Epithelial cell of esophagus (primary cell): ENCODE measurements around the gene LSAMP.

Experiments
- DNase-seq: peaks from one replicate; pipeline ENCODE4 v3.0.0; 2010; ENCODE audit warnings: low read depth
- H3K4me3 ChIP-seq: 2 replicates; pipeline ENCODE4 v1.5.1; 2011; ENCODE audit warnings: mild to moderate bottlenecking, low read length, control low read depth
- CTCF ChIP-seq: IDR thresholded peaks from 2 replicates; pipeline ENCODE4 v1.5.1; 2011; ENCODE audit warnings: low read depth, mild to moderate bottlenecking, low read length, control low read depth, inconsistent platforms; ENCODE audit not compliant: insufficient read depth; ENCODE audit errors: missing control alignments

LSAMP gene

GRCh38 chr3:116433552-116433951, 11.7 kb downstream of the LSAMP start:
- no peak overlapping the region for H3K4me3 ChIP-seq
- no peak for TF ChIP-seq CTCF
- no peak for DNase-seq

GRCh38 chr3:116432795-116433194, 12.5 kb downstream of the LSAMP start:
- TF ChIP-seq CTCF: no peak
- no peak for DNase-seq

GRCh38 chr3:116429479-116430269, 15.6 kb downstream of the LSAMP start:
- no peak for TF ChIP-seq CTCF
- no peak for DNase-seq
- no peak overlapping the region for H3K4me3 ChIP-seq

More at GRCh38 chr3:116432795-116433194, 12.5 kb downstream of the LSAMP start:
- H3K4me3 ChIP-seq: no peak overlapping the region

- no peak for TF ChIP-seq CTCF
- no peak overlapping the region for H3K4me3 ChIP-seq
- no peak for DNase-seq
Measured at GRCh38 chr3:116426036-116426435, 19.3 kb downstream of the LSAMP start.

- no peak overlapping the region for H3K4me3 ChIP-seq
- no peak for TF ChIP-seq CTCF
- DNase-seq: no peak
Measured at GRCh38 chr3:116425126-116425525, 20.2 kb downstream of the LSAMP start.

- H3K4me3 ChIP-seq: no peak overlapping the region
- no peak for TF ChIP-seq CTCF
- no peak for DNase-seq
Measured at GRCh38 chr3:116423945-116424344, 21.3 kb downstream of the LSAMP start.

GRCh38 chr3:116423374-116423773, 21.9 kb downstream of the LSAMP start:
- DNase-seq: no peak
- TF ChIP-seq CTCF: no peak

More at GRCh38 chr3:116423374-116423773, 21.9 kb downstream of the LSAMP start:
- H3K4me3 ChIP-seq: no peak overlapping the region
